Measurements from ENCODE around the gene BRD4. TPM values are rescaled to one million over a fixed set of nuclear protein-coding genes. Genes with fewer than 3 reads are reported as not detected.

Gene BRD4
- total RNA-seq, 1 donor from 2014 or later = 152 TPM

- no peak for DNase-seq (ENCODE audit: low read depth, low spot score)
- no peak overlapping the region for H3K27ac Mint-ChIP-seq (ENCODE audit: unreplicated experiment)
- H3K36me3 Mint-ChIP-seq (ENCODE audit: low read depth) = no peaks in the 10 kb centered on the region
- H3K9me3 Mint-ChIP-seq = peaks cover 2% of the 10 kb centered on the region
- H3K4me1 Mint-ChIP-seq = peaks cover 65% of the 10 kb centered on the region
- peak overlapping the region; percentile 11 for H3K4me3 Mint-ChIP-seq
- no peaks in the 10 kb centered on the region for H3K27me3 Mint-ChIP-seq (ENCODE audit: low read depth)
- TF ChIP-seq, protein P1, sequence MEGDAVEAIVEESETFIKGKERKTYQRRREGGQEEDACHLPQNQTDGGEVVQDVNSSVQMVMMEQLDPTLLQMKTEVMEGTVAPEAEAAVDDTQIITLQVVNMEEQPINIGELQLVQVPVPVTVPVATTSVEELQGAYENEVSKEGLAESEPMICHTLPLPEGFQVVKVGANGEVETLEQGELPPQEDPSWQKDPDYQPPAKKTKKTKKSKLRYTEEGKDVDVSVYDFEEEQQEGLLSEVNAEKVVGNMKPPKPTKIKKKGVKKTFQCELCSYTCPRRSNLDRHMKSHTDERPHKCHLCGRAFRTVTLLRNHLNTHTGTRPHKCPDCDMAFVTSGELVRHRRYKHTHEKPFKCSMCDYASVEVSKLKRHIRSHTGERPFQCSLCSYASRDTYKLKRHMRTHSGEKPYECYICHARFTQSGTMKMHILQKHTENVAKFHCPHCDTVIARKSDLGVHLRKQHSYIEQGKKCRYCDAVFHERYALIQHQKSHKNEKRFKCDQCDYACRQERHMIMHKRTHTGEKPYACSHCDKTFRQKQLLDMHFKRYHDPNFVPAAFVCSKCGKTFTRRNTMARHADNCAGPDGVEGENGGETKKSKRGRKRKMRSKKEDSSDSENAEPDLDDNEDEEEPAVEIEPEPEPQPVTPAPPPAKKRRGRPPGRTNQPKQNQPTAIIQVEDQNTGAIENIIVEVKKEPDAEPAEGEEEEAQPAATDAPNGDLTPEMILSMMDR (conservative IDR thresholded peaks at IDR 0.05) = no peak
These were observed 14.8 kb downstream of the BRD4 start for GRCh38 chr19:15317392-15318071.

DNA sequence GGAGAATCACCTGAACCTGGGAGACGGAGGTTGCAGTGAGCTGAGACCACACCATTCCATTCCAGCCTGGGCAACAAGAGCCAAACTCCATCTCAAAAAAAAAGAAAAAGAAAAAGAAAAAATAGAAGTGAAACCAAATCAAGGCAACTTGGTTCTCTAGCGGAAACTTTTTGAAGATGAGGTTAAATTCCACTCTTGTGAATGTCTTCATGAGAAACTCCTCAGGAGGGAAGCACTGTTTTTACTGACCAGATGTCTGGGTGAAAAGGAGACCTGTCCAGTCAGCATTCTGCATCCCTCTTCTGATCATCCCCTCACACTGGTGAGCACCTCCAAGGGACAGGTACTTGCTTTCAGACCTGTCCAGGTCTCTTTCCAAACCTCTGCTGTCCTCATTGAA lies 15.8 kb downstream of the BRD4 start:
- H3K27ac Mint-ChIP-seq (ENCODE audit: unreplicated experiment) = no peak overlapping the region
- no peak for DNase-seq (ENCODE audit: low read depth, low spot score)
- peaks cover 63% of the 10 kb centered on the region for H3K4me1 Mint-ChIP-seq
- H3K9me3 Mint-ChIP-seq = no peaks in the 10 kb centered on the region
- TF ChIP-seq, protein P1 (conservative IDR thresholded peaks at IDR 0.05) = no peak
- no peak overlapping the region for H3K4me3 Mint-ChIP-seq
- H3K36me3 Mint-ChIP-seq (ENCODE audit: low read depth) = no peaks in the 10 kb centered on the region
- H3K27me3 Mint-ChIP-seq (ENCODE audit: low read depth) = no peaks in the 10 kb centered on the region

DNA sequence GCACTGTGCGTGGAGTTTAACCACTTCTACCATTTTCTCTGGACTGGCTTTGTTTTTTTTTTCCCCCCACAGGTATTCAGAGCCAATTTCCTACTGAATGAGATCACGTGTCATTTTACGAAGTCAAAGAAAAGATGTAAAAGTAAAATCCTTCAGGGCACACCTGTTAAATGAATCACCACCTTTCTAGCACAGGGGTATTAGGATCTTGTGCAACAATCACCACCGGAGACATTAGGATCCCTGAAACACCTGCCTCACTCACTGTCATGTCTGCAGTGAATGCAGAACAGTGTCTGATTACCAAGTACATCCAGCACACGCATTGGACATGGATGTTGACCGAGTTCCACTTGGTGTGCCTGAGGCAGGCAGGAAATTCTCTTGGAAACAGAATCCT lies 17.2 kb downstream of the BRD4 start:
- DNase-seq (ENCODE audit: low read depth, low spot score) = no peak

GRCh38 chr19:15313649-15314279 lies 18.6 kb downstream of the BRD4 start:
- no peaks in the 10 kb centered on the region for H3K27me3 Mint-ChIP-seq (ENCODE audit: low read depth)
- H3K27ac Mint-ChIP-seq (ENCODE audit: unreplicated experiment) = no peak overlapping the region
- no peaks in the 10 kb centered on the region for H3K36me3 Mint-ChIP-seq (ENCODE audit: low read depth)
- no peak overlapping the region for H3K4me3 Mint-ChIP-seq
- H3K4me1 Mint-ChIP-seq = peaks cover 52% of the 10 kb centered on the region
- TF ChIP-seq, protein P1 (conservative IDR thresholded peaks at IDR 0.05) = no peak
- no peaks in the 10 kb centered on the region for H3K9me3 Mint-ChIP-seq
- DNase-seq (ENCODE audit: low read depth, low spot score) = no peak

More for the DNA sequence above, 17.2 kb downstream of the BRD4 start:
- Mint-ChIP-seq H3K4me3 (no peak overlapping the region), H3K4me1 (peaks cover 49% of the 10 kb centered on the region), H3K9me3 (no peaks in the 10 kb centered on the region), H3K27ac (ENCODE audit: unreplicated experiment) (no peak overlapping the region), H3K27me3 (ENCODE audit: low read depth) (no peaks in the 10 kb centered on the region), H3K36me3 (ENCODE audit: low read depth) (no peaks in the 10 kb centered on the region)
- TF ChIP-seq, protein P1 (conservative IDR thresholded peaks at IDR 0.05) = no peak

- Mint-ChIP-seq H3K4me3 (no peak overlapping the region), H3K27ac (ENCODE audit: unreplicated experiment) (no peak overlapping the region), H3K27me3 (ENCODE audit: low read depth) (no peaks in the 10 kb centered on the region), H3K36me3 (ENCODE audit: low read depth) (peaks cover 7% of the 10 kb centered on the region), H3K9me3 (peaks cover 2% of the 10 kb centered on the region), H3K4me1 (peaks cover 38% of the 10 kb centered on the region)
- TF ChIP-seq, protein P1 (conservative IDR thresholded peaks at IDR 0.05) = no peak
- DNase-seq (ENCODE audit: low read depth, low spot score) = no peak
These were observed 25.2 kb downstream of the BRD4 start for GRCh38 chr19:15307169-15307568.
